Liver (tissue), 9 donors: Measurements from ENCODE around the gene GUCY1B1. TPM values are rescaled to one million over a fixed set of nuclear protein-coding genes. Genes with fewer than 3 reads are reported as not detected.

Experiments
- DNase-seq: peaks from one replicate; pipeline ENCODE4 v3.0.0-alpha.2; 2017; ENCODE audit warnings: low spot score
- H3K27ac ChIP-seq, 2 donors: one replicate each; pipeline ENCODE4 v1.7.0; 2013; ENCODE audit warnings: inconsistent platforms in 2 of 2, low read length in 2 of 2, control low read depth in 1 of 2, low read depth in 1 of 2, mild to moderate bottlenecking in 1 of 2
- H3K27me3 ChIP-seq, 4 donors: one replicate each; pipeline versions ENCODE4 v1.6.1 to v1.7.0; 2013; ENCODE audit warnings: low read length in 3 of 4, inconsistent platforms in 1 of 4, mild to moderate bottlenecking in 1 of 4, moderate library complexity in 1 of 4; ENCODE audit not compliant: control insufficient read depth in 4 of 4, insufficient read depth in 4 of 4
- H3K36me3 ChIP-seq, 4 donors: one replicate each; pipeline versions ENCODE4 v1.6.1 to v1.7.0; 2013; ENCODE audit warnings: low read length in 3 of 4, mild to moderate bottlenecking in 3 of 4, low read depth in 1 of 4, moderate library complexity in 1 of 4; ENCODE audit not compliant: control insufficient read depth in 4 of 4, insufficient read depth in 3 of 4
- H3K4me1 ChIP-seq, 4 donors: one replicate each; pipeline versions ENCODE4 v1.6.1 to v1.7.0; 2013; ENCODE audit warnings: low read length in 3 of 4, mild to moderate bottlenecking in 3 of 4, moderate library complexity in 1 of 4; ENCODE audit not compliant: control insufficient read depth in 4 of 4, insufficient read depth in 4 of 4
- H3K4me3 ChIP-seq, 3 donors: one replicate each; pipeline versions ENCODE4 v1.6.1 to v1.7.0; 2013; ENCODE audit warnings: low read length in 3 of 3, control low read depth in 1 of 3, low read depth in 1 of 3, mild to moderate bottlenecking in 1 of 3
- H3K9ac ChIP-seq, 2 donors: one replicate each; pipeline ENCODE4 v1.7.0; 2013; ENCODE audit warnings: low read length in 2 of 2, mild to moderate bottlenecking in 2 of 2, moderate library complexity in 2 of 2, control low read depth in 1 of 2, low read depth in 1 of 2
- H3K9me3 ChIP-seq, 4 donors: one replicate each; pipeline versions ENCODE4 v1.6.1 to v1.7.0; 2013; ENCODE audit warnings: low read length in 3 of 4; ENCODE audit not compliant: control insufficient read depth in 4 of 4
- CTCF ChIP-seq: fragments of 150-350 bp; IDR thresholded peaks from 2 replicates; pipeline ENCODE4 v1.5.1; 2017; ENCODE audit warnings: improper control_type of control experiment, low read depth, low read length; ENCODE audit not compliant: missing input control
- EGR1 ChIP-seq, 2 donors: IDR thresholded peaks; 2 replicates each; pipeline ENCODE4 v1.6.1; 2016 to 2018; ENCODE audit warnings: antibody characterized with exemption in 2 of 2, low read depth in 2 of 2
- FOXA1 ChIP-seq: IDR thresholded peaks from 2 replicates; pipeline ENCODE4 v1.6.1; 2016; ENCODE audit warnings: antibody characterized with exemption
- FOXA2 ChIP-seq: IDR thresholded peaks from 2 replicates; pipeline ENCODE4 v1.6.1; 2016; ENCODE audit warnings: antibody characterized with exemption
- GABPA ChIP-seq, 2 donors: IDR thresholded peaks in 1 of 2; conservative IDR thresholded peaks in 1 of 2; 2 replicates each; pipeline ENCODE4 v1.6.1; 2016; ENCODE audit warnings: antibody characterized with exemption in 2 of 2, mild to moderate bottlenecking in 1 of 2, moderate library complexity in 1 of 2
- HNF4G ChIP-seq: IDR thresholded peaks from 2 replicates; pipeline ENCODE4 v1.6.1; 2016; ENCODE audit warnings: antibody characterized with exemption
- NR2F2 ChIP-seq: IDR thresholded peaks from 2 replicates; pipeline ENCODE4 v1.6.1; 2016; ENCODE audit warnings: antibody characterized with exemption
- RAD21 ChIP-seq, 2 donors: IDR thresholded peaks; 2 replicates each; pipeline ENCODE4 v1.6.1; 2016; ENCODE audit warnings: antibody characterized with exemption in 2 of 2, mild to moderate bottlenecking in 2 of 2
- TAF1 ChIP-seq: conservative IDR thresholded peaks from 2 replicates; pipeline ENCODE4 v1.6.1; 2016; ENCODE audit warnings: antibody characterized with exemption, mild to moderate bottlenecking
- YY1 ChIP-seq: IDR thresholded peaks from 2 replicates; pipeline ENCODE4 v1.6.1; 2016; ENCODE audit warnings: antibody characterized with exemption, mild to moderate bottlenecking
- WGBS: extraction: QIAGEN DNeasy Blood & Tissue Kit; methylation state at CpG from one replicate; pipeline ENCODE4 v1.1.7; 2013; 5-methylcytosine and 5-hydroxymethylcytosine counted together
- polyA plus RNA-seq, 2 donors: library from polyadenylated mRNA; stranded (reverse) in 1 of 2; unstranded in 1 of 2; fragments of 200-250 nt in 1 of 2; fragments of >200 nt in 1 of 2; fragmentation: Nextera tagmentation in 1 of 2; extraction: Ambion mirVana in 1 of 2; gene quantifications; one replicate each; pipeline versions ENCODE4 v1.2.1 to v1.2.3, GENCODE V29; 2013 to 2015
- total RNA-seq, 2 donors: library from RNA; depleted of rRNA; stranded (reverse); fragments of >200 nt; gene quantifications; one replicate each; pipeline ENCODE4 v1.2.3, GENCODE V29; 2014
- TF ChIP-seq, protein P1 (sequence below): IDR thresholded peaks from 2 replicates; pipeline ENCODE4 v1.6.1; 2016; ENCODE audit warnings: antibody characterized with exemption
- TF ChIP-seq, protein P2 (sequence below): IDR thresholded peaks from 2 replicates; pipeline ENCODE4 v1.6.1; 2016; ENCODE audit warnings: antibody characterized with exemption
- donor health status: healthy.
- donor health status: healthy.
- donor health status: healthy.
- donor health status: healthy.
- donor health status: healthy.

The GUCY1B1 gene
- total and polyA plus RNA-seq, 4 donors = 2.6 to 6.7 (median 3.8) TPM

DNA sequence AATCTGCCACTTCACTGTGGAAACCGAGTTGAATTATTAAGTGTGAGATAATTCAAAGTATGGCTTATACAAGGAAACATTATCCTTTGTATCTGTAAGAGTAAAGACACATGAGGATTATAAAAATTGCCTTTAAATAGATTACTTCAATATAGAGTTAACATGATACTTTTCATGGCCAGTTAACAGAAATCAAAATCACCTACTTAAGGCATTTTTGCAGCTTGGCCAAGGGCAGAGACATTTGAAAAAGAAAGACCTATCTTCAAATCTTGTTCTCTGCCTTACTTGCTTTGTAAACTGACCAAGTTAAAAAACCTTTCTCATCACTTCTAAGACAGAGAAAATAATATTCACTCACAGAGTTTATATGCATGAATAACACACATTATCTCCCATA, 44.9 kb upstream of the GUCY1B1 start:
- no peak for TF ChIP-seq YY1
- no peak for TF ChIP-seq TAF1
- TF ChIP-seq, protein P1, sequence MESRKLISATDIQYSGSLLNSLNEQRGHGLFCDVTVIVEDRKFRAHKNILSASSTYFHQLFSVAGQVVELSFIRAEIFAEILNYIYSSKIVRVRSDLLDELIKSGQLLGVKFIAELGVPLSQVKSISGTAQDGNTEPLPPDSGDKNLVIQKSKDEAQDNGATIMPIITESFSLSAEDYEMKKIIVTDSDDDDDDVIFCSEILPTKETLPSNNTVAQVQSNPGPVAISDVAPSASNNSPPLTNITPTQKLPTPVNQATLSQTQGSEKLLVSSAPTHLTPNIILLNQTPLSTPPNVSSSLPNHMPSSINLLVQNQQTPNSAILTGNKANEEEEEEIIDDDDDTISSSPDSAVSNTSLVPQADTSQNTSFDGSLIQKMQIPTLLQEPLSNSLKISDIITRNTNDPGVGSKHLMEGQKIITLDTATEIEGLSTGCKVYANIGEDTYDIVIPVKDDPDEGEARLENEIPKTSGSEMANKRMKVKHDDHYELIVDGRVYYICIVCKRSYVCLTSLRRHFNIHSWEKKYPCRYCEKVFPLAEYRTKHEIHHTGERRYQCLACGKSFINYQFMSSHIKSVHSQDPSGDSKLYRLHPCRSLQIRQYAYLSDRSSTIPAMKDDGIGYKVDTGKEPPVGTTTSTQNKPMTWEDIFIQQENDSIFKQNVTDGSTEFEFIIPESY = no peak
- no peak for TF ChIP-seq EGR1 (IDR thresholded peaks at IDR 0.05; ENCODE audit: low read depth in 2 of 2)
- TF ChIP-seq HNF4G = no peak
- TF ChIP-seq, protein P2, sequence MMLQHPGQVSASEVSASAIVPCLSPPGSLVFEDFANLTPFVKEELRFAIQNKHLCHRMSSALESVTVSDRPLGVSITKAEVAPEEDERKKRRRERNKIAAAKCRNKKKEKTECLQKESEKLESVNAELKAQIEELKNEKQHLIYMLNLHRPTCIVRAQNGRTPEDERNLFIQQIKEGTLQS = no peak
- 72% methylated on average over 1 of the region's 1 CpG for WGBS
- H3K4me3 ChIP-seq = no peak overlapping the region
- no peak for DNase-seq
- no peaks in the 10 kb centered on the region for H3K9me3 ChIP-seq
- H3K4me1 ChIP-seq = no peaks in the 10 kb centered on the region
- H3K27ac ChIP-seq = no peak overlapping the region
- H3K36me3 ChIP-seq = peaks cover 0 to 2% (median 0%) of the 10 kb centered on the region in 4 donors
- H3K27me3 ChIP-seq = no peaks in the 10 kb centered on the region
- no peak overlapping the region for H3K9ac ChIP-seq

- WGBS = 55% methylated on average over 1 of the region's 1 CpG
- Histone ChIP-seq H3K9me3 (no peaks in the 10 kb centered on the region), H3K4me3 (no peak overlapping the region), H3K36me3 (peaks cover 0 to 2% (median 0%) of the 10 kb centered on the region in 4 donors), H3K27me3 (no peaks in the 10 kb centered on the region), H3K27ac (no peak overlapping the region), H3K9ac (no peak overlapping the region), H3K4me1 (no peaks in the 10 kb centered on the region)
- DNase-seq = no peak
- TF ChIP-seq NR2F2 (no peak), EGR1 (IDR thresholded peaks at IDR 0.05; ENCODE audit: low read depth in 2 of 2) (no peak), CTCF (no peak), FOXA2 (no peak), FOXA1 (no peak), GABPA (IDR thresholded peaks at IDR 0.05 in 1 of 2, conservative IDR thresholded peaks at IDR 0.05 in 1 of 2) (no peak), HNF4G (no peak), RAD21 (IDR thresholded peaks at IDR 0.05) (no peak)
- TF ChIP-seq, protein P1 = no peak
Observed at GRCh38 chr4:155722336-155722735, 36.5 kb upstream of the GUCY1B1 start.
